Measurements from ENCODE around the gene GALNT14. TPM values are rescaled to one million over a fixed set of nuclear protein-coding genes. Genes with fewer than 3 reads are reported as not detected.

The GALNT14 gene
- total RNA-seq, 4 donors from 2014 or later: 1.00 TPM; not detected in 3

GRCh38 chr2:31171142-31171541, 32.9 kb upstream of the GALNT14 start:
- in situ Hi-C loops (cut with MboI; ENCODE audit: low pct_ligation_motif_present in 1 of 4, low pct_unique_long_range_greater_than_20kb in 1 of 4, low sequenced_read_pairs in 3 of 4): loop anchor here (10.0 to 25.0 kb wide), 6 partner anchors 166 to 1009 kb away; no protein-coding TSS in a partner anchor

GRCh38 chr2:31170071-31170698, 31.9 kb upstream of the GALNT14 start:
- Histone ChIP-seq H3K4me3 (no peak overlapping the region), H3K27me3 (no peaks in the 10 kb centered on the region), H3K9me3 (no peaks in the 10 kb centered on the region), H3K4me1 (no peaks in the 10 kb centered on the region), H3K36me3 (no peaks in the 10 kb centered on the region), H3K27ac (no peak overlapping the region)
- WGBS, 2 donors (ENCODE audit: low coverage in 1 of 2): 0% methylated on average over 1 to 4 of the region's 4 CpGs
- intact Hi-C loops (cut with DNase I; ENCODE audit: low total_unique reads): loop anchor here (5.0 kb wide), 1 partner anchor 458 kb away; no protein-coding TSS in a partner anchor
- DNase-seq: peak; percentile 47
- in situ Hi-C loops (cut with MboI; ENCODE audit: low pct_ligation_motif_present in 1 of 4, low pct_unique_long_range_greater_than_20kb in 1 of 4, low sequenced_read_pairs in 3 of 4): loop anchor here (10.0 to 25.0 kb wide), 6 partner anchors 167 to 1008 kb away; no protein-coding TSS in a partner anchor
- no peak for TF ChIP-seq EP300 (IDR thresholded peaks at IDR 0.05; ENCODE audit: low read depth)
- TF ChIP-seq POLR2AphosphoS5 (IDR thresholded peaks at IDR 0.05): no peak
- peak; percentile 80 to 88 (median 85) for TF ChIP-seq CTCF (IDR thresholded peaks at IDR 0.05)
- TF ChIP-seq POLR2A (IDR thresholded peaks at IDR 0.05): no peak

More at GRCh38 chr2:31171142-31171541, 32.9 kb upstream of the GALNT14 start:
- intact Hi-C loops (cut with DNase I; ENCODE audit: low total_unique reads): loop anchor here (5.0 kb wide), 1 partner anchor 459 kb away; no protein-coding TSS in a partner anchor
- Histone ChIP-seq H3K36me3 (no peaks in the 10 kb centered on the region), H3K4me1 (no peaks in the 10 kb centered on the region), H3K4me3 (no peak overlapping the region), H3K27me3 (no peaks in the 10 kb centered on the region), H3K27ac (no peak overlapping the region), H3K9me3 (no peaks in the 10 kb centered on the region)
- no peak for DNase-seq
- 81 to 90% methylated on average over 2 to 4 of the region's 4 CpGs for WGBS, 2 donors (ENCODE audit: low coverage in 1 of 2)
- TF ChIP-seq POLR2A (IDR thresholded peaks at IDR 0.05): no peak
- TF ChIP-seq CTCF (IDR thresholded peaks at IDR 0.05): no peak
- no peak for TF ChIP-seq POLR2AphosphoS5 (IDR thresholded peaks at IDR 0.05)
- TF ChIP-seq EP300 (IDR thresholded peaks at IDR 0.05; ENCODE audit: low read depth): no peak

- Histone ChIP-seq H3K27ac (no peak overlapping the region), H3K4me3 (no peak overlapping the region), H3K27me3 (no peaks in the 10 kb centered on the region), H3K9me3 (no peaks in the 10 kb centered on the region), H3K36me3 (no peaks in the 10 kb centered on the region), H3K4me1 (no peaks in the 10 kb centered on the region)
- DNase-seq: no peak
- intact Hi-C loops (cut with DNase I; ENCODE audit: low total_unique reads) (no loop called here), in situ Hi-C loops (cut with MboI; ENCODE audit: low pct_ligation_motif_present in 1 of 4, low pct_unique_long_range_greater_than_20kb in 1 of 4, low sequenced_read_pairs in 3 of 4) (loop anchor here (10.0 to 25.0 kb wide), 5 partner anchors 169 to 1006 kb away; no protein-coding TSS in a partner anchor)
- 93% methylated on average over 6 of the region's 6 CpGs; no CpG with 5 or more reads in 1 of the 2 donors for WGBS, 2 donors (ENCODE audit: low coverage in 1 of 2)
- no peak for TF ChIP-seq EP300 (IDR thresholded peaks at IDR 0.05; ENCODE audit: low read depth)
- TF ChIP-seq POLR2AphosphoS5 (IDR thresholded peaks at IDR 0.05): no peak
- no peak for TF ChIP-seq CTCF (IDR thresholded peaks at IDR 0.05)
- no peak for TF ChIP-seq POLR2A (IDR thresholded peaks at IDR 0.05)
Measured at GRCh38 chr2:31168291-31168690, 30.1 kb upstream of the GALNT14 start.

GRCh38 chr2:31166925-31167324, 28.7 kb upstream of the GALNT14 start:
- in situ Hi-C loops (cut with MboI; ENCODE audit: low pct_ligation_motif_present in 1 of 4, low pct_unique_long_range_greater_than_20kb in 1 of 4, low sequenced_read_pairs in 3 of 4): loop anchor here (10.0 to 25.0 kb wide), 5 partner anchors 170 to 1005 kb away; no protein-coding TSS in a partner anchor

More at GRCh38 chr2:31166925-31167324, 28.7 kb upstream of the GALNT14 start:
- DNase-seq: no peak
- Histone ChIP-seq H3K27ac (no peak overlapping the region), H3K4me3 (no peak overlapping the region), H3K9me3 (no peaks in the 10 kb centered on the region), H3K4me1 (no peaks in the 10 kb centered on the region), H3K36me3 (no peaks in the 10 kb centered on the region), H3K27me3 (no peaks in the 10 kb centered on the region)
- intact Hi-C loops (cut with DNase I; ENCODE audit: low total_unique reads): no loop called here
- no peak for TF ChIP-seq EP300 (IDR thresholded peaks at IDR 0.05; ENCODE audit: low read depth)
- no peak for TF ChIP-seq POLR2AphosphoS5 (IDR thresholded peaks at IDR 0.05)
- no peak for TF ChIP-seq POLR2A (IDR thresholded peaks at IDR 0.05)
- TF ChIP-seq CTCF (IDR thresholded peaks at IDR 0.05): no peak
- WGBS, 2 donors (ENCODE audit: low coverage in 1 of 2): 93% methylated on average over 1 of the region's 1 CpG; no CpG with 5 or more reads in 1 of the 2 donors

All from transverse colon (tissue), 4 donors.